Stimulated activated CD8-positive, alpha-beta memory T cell treated with anti-CD3 and anti-CD28 coated beads, Interleukin-15, amount 100 ng/mL, for 1 hour (primary cell): ENCODE measurements around the gene PTPRR.

Experiments used
- DNase-seq: peaks from one replicate; pipeline ENCODE4 v3.0.0-alpha.2; 2020; ENCODE audit warnings: low read depth

PTPRR gene

DNA sequence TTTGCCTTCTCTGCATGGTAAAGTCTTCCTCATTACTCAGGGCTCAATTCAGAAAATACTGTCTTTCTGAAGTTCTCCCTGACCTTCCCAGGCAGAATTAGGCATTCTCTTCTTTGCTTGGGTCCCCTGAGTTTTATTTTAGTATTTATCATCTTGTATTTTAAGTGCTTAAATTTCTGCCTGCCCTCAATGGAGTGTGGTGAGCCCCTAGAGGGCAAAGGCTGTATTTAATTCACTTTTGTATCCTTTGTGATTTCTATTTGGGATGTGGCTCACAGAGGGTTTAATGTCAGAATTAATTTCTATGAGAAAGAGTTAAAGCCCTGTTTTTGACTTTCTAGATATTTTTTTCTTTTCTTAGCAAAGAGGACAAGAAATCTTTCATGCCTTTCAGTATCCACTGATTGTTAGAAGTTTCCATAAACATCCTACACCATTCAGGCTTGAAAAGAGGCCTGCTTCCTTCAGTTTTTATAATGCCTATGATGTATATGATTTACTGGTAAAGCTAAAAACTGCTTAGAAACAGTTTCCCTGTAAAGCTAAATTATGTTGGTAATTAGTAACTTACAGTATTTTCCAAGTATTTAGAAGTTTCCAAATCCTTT is 227.8 kb downstream of the PTPRR start:
- DNase-seq = no peak

DNA sequence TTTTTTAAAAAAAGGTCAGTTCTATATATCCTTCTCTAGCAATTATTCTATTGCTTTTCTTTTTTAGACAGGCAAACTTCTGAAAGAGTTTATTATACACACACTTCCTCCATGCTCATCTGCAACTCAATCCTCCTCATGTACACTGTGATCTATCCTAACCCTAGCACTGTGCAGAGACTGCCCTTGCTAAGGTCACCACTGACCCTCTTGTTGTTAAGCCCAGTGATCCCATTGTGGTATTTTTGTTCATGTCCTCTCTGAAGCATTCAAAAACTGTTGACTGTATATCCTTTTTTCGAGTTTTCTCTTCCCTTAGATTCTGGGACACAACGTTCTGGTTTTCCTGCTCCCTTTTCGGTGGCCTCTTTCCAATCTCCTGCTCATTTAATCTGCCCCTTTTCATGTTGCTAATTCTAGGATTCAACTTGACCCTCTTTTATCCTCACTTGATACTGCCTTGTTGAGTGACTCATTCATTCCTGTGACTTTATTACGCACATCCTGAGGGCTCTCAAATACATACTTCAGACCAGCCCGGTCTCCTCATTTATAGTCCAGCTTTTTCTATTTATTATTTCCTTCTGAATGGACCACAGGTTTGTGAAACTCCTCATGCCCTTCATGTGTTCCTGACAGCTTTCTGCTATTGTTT is 229.4 kb downstream of the PTPRR start:
- no peak for DNase-seq

DNA sequence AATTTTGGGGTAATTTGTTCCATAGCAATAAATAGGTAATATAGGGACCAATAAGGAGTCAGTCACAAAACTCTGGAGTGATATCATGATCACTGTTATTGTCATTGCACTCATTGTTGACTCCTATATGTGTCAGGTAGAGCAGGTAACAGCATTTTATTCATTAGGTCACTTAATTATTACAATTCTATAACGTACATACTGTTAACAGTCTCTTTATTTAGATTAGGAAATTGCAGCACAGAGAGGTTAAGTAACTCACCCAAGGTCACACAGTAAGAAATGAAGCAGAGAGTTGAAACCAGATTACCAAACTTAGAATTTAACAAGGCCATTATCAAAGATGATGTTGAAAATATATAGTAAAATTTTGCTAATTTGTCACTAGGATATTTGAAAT is 233.6 kb downstream of the PTPRR start:
- DNase-seq = no peak

DNA sequence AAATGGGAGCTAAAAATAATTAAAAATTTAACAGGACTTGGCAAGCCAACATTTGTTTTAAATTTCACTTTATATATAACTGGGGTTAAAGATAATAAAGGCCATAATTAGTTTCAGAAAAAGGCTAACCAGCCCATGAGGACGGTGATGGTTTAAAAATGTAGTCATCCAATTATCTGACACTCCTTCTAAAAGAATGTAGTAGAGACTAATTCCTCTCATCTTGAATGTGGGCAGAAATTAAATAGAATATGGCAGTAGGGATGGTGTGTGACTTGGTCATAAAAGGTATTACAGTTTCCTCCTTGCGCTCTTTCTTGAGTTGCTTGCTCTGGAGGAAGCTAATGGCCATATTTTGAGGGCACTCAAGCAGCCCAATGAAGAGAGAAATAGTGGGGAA is 234.2 kb downstream of the PTPRR start:
- no peak for DNase-seq

DNA sequence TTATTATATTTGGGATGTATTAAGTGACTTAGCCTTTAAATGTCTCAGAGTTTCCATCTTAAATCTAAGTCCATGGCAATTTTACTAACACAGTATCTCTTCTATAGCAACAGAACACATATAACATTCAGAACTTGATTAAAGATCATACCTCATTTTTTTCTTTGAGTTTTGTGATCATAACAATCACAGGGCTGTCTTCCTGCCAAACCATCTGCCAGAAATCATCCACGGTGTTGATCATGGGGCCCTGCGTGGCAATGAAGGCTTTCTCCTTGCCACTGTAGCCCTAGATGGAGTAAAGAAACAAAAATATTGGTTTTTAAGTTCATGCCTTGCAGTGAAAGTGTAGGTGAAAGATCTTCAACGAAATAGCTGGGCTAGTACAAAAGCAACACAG is 236.6 kb downstream of the PTPRR start:
- DNase-seq = no peak

DNA sequence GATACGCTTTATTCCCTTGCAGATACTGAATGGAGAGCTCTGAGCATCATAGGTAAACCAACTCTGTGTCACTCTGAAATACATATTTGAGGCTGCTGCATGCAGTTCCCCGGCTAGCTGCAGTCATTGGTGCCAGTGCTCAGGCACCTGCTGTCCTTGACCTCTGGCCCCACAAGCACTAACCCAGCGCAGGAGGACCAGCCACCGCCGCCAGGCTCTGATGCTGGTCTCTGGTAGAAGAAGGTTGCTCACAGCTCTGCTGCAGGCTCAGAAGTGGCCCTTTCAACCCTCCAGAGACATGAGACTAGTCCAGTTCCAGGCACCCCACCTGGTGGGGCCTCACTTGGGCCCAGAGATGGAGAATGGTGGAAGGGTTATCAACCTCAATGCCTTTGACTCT is 248.8 kb downstream of the PTPRR start:
- no peak for DNase-seq

DNA sequence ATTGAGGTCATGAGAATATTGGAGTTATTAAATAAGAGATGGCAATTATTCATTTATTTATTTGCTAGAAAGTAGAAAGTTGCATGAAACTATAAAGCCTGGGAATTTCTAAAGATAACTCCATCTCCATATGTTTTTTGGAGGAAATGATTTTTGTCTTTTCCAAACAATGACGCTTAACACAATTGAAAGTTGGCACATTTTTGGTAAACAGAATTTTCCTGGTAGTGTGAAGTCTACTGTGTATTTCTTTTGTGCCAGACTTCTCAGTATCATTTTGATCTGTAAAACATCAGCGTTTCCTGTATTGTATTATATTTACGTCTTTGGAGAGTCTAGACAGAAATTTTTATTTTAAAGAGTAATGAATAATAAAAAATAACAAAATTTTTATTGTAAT is 249.6 kb downstream of the PTPRR start:
- no peak for DNase-seq

DNA sequence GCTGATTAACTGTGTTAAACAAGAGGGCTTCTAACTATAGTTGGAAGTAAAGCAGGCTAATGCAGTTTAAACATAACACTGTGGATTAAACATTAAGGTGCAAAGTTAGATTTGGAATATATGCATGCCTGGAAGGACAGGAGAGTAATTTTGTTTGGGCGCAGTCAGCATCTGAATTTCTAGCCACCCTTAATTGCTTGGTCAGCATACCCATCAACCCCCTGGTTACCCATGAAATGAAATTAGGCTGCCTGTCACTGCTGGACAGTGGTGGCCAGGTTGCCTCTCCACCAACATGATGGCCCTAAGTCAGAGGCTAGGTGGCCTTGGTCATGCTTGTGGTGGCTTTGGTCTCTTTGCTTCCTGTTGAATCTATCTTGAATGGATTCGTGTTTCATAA is 253.3 kb downstream of the PTPRR start:
- DNase-seq = no peak

DNA sequence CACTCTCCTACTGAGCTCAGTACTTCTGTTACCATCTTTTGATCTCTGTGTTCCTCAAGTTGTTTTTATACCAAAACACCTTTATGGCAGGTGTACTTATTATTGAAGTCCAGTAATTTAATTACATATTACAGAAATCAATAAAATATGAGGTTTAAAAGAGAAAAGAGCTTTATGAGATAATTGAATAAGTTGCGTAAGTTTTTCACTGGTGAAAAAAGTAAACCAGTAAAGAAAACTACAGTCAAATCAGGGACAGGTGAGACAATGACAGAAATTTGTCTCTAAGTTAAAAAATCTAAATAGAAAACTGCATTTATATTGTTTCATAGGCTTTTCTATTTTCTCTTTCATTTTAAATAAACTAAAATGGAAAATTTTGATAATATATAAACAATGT is 254.2 kb downstream of the PTPRR start:
- no peak for DNase-seq

DNA sequence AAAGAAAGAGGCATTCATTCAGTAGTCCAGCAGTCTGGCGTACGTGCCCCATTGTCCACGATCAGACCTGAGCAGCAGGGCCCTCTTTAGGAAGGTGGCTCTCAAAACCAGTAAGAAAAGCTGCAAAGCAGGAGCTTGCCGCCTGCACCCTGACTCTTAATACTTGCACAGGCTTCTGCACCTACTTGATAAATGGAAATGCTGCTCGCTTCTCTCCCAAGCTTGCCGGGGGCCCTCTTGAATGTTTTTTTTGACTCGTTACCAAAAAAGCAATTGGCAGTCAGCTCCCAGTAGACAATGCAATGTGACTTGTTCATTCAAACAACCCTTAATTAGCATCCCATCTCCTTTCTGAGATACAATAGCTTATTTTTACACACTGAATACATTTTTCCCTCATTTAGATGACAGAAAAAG is 256.1 kb downstream of the PTPRR start:
- DNase-seq = no peak

DNA sequence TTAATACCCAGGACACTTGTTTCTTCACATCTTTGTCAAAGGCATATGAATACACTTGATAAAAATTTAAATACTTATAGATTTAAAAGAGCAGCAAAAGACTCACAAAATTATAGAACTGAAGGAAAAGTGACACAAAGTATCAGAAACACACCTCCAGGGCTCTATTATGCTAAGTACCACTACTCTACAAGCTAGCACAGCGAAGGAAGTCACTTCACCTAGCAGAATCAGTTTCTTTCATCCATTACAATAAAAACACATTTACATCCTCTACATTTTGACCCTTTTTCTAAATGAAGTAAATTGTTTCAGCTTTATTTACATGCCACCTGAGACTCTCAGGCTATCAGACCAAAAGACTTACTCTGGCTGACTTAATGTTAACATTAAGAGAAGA is 256.7 kb downstream of the PTPRR start:
- DNase-seq = no peak

DNA sequence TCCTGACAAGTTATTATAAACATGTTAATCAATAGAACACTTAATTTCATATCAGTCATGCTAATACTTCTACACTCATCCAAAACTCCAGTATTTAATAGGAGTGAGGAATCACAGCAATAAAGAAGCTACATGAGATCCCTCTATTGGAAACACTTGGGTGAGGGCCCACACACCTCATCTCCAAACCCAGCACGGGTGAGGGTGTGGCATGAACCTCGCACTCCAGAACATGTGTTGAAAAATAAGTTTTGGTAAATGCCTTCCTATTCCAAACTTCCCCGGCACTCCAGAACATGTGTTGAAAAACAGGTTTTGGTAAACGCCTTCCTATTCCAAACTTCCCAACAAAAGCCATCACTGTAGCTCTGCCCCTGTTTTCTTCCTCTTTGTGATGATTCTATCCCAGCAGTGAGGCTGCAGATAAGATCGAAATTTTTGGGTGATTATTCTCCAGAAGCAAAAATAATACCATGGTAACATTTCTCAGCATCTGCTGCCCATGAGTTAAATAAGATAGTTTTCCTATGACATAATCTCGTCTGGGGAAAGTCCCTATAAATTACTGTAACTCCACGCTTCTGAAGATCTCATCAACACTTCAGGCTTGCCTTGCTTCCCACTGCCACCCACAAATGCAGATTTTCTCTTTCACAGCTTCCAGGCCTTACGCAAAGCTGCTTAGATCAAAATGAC is 258.9 kb downstream of the PTPRR start:
- DNase-seq = no peak

DNA sequence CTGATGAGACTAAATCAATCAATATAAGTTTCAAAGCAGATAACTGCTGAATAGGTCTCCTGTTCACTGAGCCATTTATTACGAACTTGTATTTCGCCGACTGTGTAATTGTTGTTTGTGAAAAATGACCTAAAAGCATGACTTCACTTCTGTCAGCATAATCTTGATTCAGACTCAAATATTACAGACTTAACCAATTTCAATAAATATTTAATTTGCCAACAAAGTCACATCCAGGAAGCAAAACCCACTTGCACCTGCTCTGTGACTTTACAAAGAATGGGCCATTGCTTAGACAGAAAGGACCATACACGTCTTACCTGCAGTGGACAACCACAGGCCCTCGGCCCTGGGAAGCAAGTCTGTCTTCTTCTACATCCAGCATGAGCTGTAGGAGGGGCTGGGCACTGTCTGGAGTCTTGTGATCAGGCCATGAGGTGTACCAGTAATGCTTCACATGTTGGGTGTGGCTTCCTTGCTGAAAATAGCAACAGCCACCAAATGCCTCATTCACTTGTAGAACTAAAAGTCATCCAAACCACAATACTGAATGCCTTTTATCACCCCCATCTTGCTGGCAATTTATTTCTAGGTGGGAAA is 259.8 kb downstream of the PTPRR start:
- DNase-seq = no peak

DNA sequence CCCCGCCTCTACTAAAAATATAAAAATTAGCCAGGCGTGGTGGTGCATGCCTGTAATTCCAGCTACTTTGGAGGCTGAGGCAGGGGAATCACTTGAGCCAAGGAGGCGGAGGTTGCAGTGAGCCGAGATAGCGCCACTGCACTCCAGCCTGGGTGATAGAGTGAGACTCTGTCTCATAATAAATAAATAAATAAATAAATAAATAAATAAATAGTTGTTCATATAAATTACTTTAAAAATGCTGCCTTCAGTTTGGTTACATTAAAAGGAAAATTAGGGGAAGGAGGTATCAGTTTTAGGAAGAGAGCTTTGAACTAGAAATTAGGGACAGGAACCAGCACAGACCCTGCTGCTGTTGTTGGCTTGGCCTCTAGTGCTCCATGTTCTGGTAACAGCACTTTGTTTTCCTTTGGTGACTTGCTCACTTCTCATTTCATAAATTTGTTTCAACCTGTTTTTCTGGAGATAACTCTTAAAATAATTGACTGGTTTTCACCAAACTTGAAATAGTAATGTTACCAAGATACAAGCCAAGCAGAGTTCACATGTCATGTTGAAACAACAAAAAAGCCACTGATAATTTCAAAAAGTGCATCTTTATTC is 260.4 kb downstream of the PTPRR start:
- no peak for DNase-seq

DNA sequence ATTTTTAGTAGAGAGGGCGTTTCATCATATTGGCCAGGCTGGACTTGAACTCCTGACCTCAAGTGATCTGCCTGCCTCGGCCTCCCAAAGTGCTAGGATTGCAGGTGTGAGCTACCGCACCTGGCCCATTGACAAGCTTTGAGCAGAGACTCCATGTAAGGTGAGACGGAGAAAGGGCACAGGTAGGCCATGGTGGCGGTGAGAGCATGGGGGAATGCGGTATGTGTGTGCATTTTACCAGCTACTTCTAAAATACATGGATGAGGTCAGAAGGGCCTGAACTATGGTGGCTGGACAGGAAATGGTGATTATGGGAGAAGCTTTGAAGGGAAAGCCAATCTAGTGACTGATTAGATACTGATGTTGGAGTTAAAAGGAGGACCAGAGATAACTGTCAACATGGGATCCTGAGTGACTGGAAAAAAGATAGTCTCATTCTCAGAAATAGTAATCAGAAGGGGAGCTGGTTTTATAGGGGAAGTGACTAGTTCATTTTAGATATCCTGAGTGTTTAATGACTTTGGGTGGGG is 261.4 kb downstream of the PTPRR start:
- no peak for DNase-seq

DNA sequence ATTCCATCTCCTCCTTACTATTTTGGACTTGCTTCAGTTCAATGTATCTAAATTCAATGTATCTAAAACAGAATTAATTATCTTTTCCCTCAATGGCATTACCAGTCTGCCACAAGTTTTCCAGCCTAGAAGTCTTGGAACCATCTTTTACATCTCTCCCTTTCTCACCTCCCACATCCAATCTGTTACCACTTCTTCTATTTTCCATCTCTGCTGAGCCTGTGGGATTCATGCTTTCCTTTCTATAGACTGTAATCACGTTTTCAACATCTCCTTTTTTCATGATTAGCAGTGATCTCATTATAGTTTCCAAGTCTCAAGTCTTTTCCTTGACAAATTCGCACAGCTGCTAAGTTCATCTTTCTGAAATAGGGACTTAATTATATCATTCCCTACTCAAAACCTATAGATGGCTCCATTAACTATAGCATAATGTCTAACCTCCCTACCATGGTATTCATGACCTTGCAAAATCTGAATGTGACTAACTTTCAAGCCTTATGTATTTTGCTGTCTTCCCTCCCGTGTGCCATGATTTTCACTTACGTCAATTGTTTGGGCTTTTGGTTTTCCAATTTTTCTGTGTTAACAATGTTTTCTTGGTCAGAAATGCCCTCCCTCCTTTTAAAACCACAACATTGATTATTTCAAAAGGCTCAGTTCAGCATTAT is 262.8 kb downstream of the PTPRR start:
- DNase-seq = no peak

DNA sequence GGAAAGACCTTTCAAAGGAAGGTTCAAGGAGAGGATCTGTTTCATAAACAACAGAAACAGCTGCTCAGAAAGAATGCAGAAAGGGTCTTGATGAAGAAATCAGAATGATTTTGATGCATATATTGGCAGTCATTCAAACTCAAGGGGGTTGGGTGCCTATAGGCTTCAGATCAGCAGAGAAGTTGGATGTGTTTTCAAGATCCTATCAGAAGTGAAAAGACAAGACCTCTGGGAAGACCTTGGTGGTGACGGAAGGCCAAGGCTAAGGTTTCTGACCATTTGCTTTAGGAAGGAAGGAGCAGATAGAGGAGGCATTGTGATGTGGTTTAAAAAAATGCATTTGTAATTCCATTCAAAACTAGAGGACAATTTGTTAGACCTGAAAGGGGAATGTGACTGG is 268.1 kb downstream of the PTPRR start:
- DNase-seq = no peak

DNA sequence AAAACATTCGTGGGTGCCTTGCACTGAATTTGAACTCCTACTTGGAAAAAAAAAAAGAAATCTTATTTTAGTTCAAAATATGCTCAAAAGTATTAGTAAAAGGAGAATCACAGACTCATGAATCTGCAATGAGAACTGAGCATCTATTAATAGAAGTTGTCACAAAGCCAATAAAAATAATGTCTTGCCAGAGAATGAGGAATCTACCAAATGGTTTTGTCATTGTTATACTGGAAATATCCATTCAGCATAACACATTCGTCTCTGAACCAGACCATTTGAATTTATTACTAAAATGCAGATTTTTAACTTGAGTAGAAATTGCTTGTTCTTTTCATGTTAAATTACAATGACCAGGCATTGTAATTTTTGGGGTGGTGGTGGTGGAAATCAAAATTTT is 271.7 kb downstream of the PTPRR start:
- DNase-seq = no peak

DNA sequence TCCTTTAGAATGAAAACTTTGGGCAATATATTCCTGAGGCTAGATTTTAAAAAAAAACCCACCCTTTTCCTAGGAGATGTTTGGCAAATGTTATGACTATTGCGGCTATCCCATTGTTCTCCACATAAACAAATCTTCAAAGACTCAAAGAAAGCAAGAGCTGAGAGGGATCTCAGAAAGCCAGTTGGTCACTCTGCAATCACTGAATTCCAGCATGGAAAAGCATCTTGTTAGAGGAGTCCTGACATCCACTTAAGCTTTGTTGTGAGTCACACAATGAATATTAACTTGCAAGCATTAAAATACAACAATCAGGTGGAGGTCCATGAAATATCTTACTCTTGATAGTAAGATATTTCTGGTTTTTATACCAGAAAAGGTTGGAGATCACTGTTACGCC is 272.3 kb downstream of the PTPRR start:
- no peak for DNase-seq

DNA sequence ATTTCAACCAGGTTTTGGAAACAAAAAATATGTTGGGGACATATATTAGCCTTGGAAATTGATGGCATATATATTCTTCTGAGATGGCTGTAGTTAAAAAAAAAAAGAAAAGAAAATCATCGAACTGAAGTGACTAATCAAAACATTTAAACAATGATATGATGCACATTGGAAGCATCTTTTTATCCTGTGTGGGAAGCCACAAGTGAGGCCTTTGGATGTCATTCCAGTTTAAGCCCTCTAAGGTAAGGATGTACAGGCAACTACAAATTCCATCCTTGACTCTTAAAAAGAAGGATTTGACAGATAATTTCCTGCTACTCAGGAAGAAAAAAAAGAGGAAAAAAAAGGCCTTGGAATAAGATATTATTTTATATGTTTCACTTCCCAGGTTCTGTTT is 273.7 kb downstream of the PTPRR start:
- DNase-seq = no peak

DNA sequence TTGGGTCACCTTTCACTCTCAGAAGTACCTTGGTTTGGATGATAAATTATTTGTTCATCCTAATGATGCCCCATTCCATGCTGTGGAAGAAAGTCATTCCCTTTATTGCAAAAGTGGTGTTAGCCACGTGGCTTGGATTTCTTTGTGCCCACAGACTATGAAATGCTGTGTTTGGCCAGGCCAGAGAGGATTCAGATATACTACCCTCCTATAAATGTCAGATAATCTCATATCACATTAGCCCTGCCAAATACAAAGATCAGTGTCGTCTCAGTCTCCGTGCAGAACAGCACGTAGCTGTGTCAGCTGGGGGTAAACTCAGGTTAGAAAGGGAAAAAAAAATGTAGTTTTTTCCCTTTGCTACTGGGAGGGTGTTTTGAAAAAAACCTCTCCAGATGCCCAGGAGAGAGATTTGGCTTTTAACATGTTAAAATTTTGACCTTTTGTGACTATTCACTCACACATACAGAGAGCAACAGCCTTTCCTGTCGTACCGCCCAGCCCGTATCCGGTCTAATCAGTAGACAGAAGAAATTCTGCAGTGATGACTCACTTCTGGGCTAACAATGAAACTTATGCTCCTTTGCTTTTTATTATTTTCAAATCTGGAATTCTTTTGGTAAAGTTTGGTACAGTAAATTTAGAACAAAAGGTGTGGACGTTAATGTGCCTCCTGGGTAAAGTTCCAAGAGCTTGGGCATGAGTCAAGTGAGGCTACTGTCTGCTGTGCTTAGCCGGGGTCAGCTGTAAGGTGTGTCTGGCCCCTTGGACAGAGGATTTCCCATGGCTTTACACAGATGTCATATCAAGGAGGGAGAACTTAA is 274.8 kb downstream of the PTPRR start:
- DNase-seq = peak; percentile 1
